Mammary epithelial cell (primary cell): ENCODE results near the gene CA7.

Experiments used
- CTCF ChIP-seq, 2 donors: IDR thresholded peaks in 1 of 2; conservative IDR thresholded peaks in 1 of 2; 2 replicates each; pipeline ENCODE4 v1.5.1; 2011 to 2012; ENCODE audit warnings: inconsistent platforms in 2 of 2, low read length in 2 of 2, mild to moderate bottlenecking in 2 of 2, control low read depth in 1 of 2, low read depth in 1 of 2; ENCODE audit not compliant: insufficient read depth in 1 of 2; ENCODE audit errors: extremely low read depth in 1 of 2
- EZH2 ChIP-seq: IDR thresholded peaks from 2 replicates; pipeline ENCODE4 v1.6.1; 2012; ENCODE audit warnings: low read length, inconsistent platforms, borderline replicate concordance

- TF ChIP-seq CTCF (conservative IDR thresholded peaks at IDR 0.05 in 1 of 2, IDR thresholded peaks at IDR 0.05 in 1 of 2; ENCODE audit: extremely low read depth in 1 of 2, insufficient read depth in 1 of 2, low read depth in 1 of 2, low read length in 2 of 2) (no peak), EZH2 (no peak)
Observed at GRCh38 chr16:66880288-66881013, 36.2 kb downstream of the CA7 start, which contains the start of gene PDP2.
